Fibroblast of lung (primary cell): ENCODE measurements around the gene GPHN. TPM values are rescaled to one million over a fixed set of nuclear protein-coding genes. Genes with fewer than 3 reads are reported as not detected.

Experiments used
- DNase-seq, 2 donors: peaks; one replicate each; pipeline versions ENCODE4 v3.0.0 to v3.0.0-alpha.2; 2010; ENCODE audit warnings: low read depth in 2 of 2
- H2AFZ ChIP-seq: 2 replicates; pipeline ENCODE4 v1.5.1; 2012; ENCODE audit warnings: low read length, control low read depth, inconsistent platforms
- H3K27ac ChIP-seq: 2 replicates; pipeline ENCODE4 v1.5.1; 2011; ENCODE audit warnings: low read length, control low read depth; ENCODE audit not compliant: insufficient read depth
- H3K27me3 ChIP-seq: 2 replicates; pipeline ENCODE4 v1.5.1; 2011; ENCODE audit warnings: mild to moderate bottlenecking, low read length; ENCODE audit not compliant: control insufficient read depth, insufficient read depth
- H3K36me3 ChIP-seq: 2 replicates; pipeline ENCODE4 v1.5.1; 2011; ENCODE audit warnings: low read length; ENCODE audit not compliant: control insufficient read depth, insufficient read depth
- H3K4me1 ChIP-seq: 2 replicates; pipeline ENCODE4 v1.5.1; 2011; ENCODE audit warnings: low read length; ENCODE audit not compliant: control insufficient read depth, insufficient read depth; ENCODE audit errors: extremely low read depth
- H3K4me2 ChIP-seq: 2 replicates; pipeline ENCODE4 v1.5.1; 2011; ENCODE audit warnings: low read length, control low read depth; ENCODE audit not compliant: insufficient read depth; ENCODE audit errors: extremely low read depth
- H3K4me3 ChIP-seq, 4 experiments: fragments of 200-600 bp in 1 of 4; sonication (generic) in 1 of 4; replicated peaks in 1 of 4; 2 replicates each; pipeline ENCODE4 v1.5.1; 2011 to 2016; ENCODE audit warnings: low read length in 4 of 4, low read depth in 3 of 4, mild to moderate bottlenecking in 3 of 4, control low read depth in 2 of 4, inconsistent platforms in 1 of 4, mixed read lengths in 1 of 4; ENCODE audit not compliant: insufficient read depth in 1 of 4; ENCODE audit errors: control extremely low read depth in 1 of 4
- H3K79me2 ChIP-seq: 2 replicates; pipeline ENCODE4 v1.5.1; 2012; ENCODE audit warnings: mild to moderate bottlenecking, low read length, inconsistent platforms; ENCODE audit not compliant: control insufficient read depth, insufficient read depth
- H3K9ac ChIP-seq: 2 replicates; pipeline ENCODE4 v1.5.1; 2011; ENCODE audit warnings: mild to moderate bottlenecking, low read length, control low read depth; ENCODE audit not compliant: insufficient read depth
- H3K9me3 ChIP-seq: 2 replicates; pipeline ENCODE4 v1.5.1; 2012; ENCODE audit warnings: low read depth, low read length; ENCODE audit not compliant: control insufficient read depth, insufficient read depth
- H4K20me1 ChIP-seq: 2 replicates; pipeline ENCODE4 v1.5.1; 2011; ENCODE audit warnings: low read length; ENCODE audit not compliant: control insufficient read depth, insufficient read depth; ENCODE audit errors: extremely low read depth
- EZH2 ChIP-seq: IDR thresholded peaks from 2 replicates; pipeline ENCODE4 v1.5.1; 2012; ENCODE audit warnings: low read length, control low read depth, mild to moderate bottlenecking; ENCODE audit errors: missing control alignments
- polyA plus RNA-seq, 2 donors: library from polyadenylated mRNA; depleted of rRNA in 1 of 2; stranded (reverse) in 1 of 2; unstranded in 1 of 2; fragments of >200 nt; gene quantifications; 2 replicates each; pipeline ENCODE4 v1.2.1, GENCODE V29; 2011 to 2012; ENCODE audit warnings: missing spikeins in 1 of 2
- total RNA-seq: library from RNA; depleted of rRNA; stranded (reverse); fragments of >200 nt; gene quantifications from 2 replicates; pipeline ENCODE4 v1.2.1, GENCODE V29; 2014
- TF ChIP-seq, protein P1 (sequence below), 2 donors: IDR thresholded peaks in 1 of 2; conservative IDR thresholded peaks in 1 of 2; 1 replicate in 1 of 2; 2 replicates in 1 of 2; pipeline ENCODE4 v1.5.1; 2011 to 2012; ENCODE audit warnings: low read length in 2 of 2, control low read depth in 1 of 2, inconsistent platforms in 1 of 2, low read depth in 1 of 2, mild to moderate bottlenecking in 1 of 2

The GPHN gene
- total and polyA plus RNA-seq, 2 donors (not counting 1 experiment from before 2014, with no cell fraction given) = 8.3 to 13.9 TPM

DNA sequence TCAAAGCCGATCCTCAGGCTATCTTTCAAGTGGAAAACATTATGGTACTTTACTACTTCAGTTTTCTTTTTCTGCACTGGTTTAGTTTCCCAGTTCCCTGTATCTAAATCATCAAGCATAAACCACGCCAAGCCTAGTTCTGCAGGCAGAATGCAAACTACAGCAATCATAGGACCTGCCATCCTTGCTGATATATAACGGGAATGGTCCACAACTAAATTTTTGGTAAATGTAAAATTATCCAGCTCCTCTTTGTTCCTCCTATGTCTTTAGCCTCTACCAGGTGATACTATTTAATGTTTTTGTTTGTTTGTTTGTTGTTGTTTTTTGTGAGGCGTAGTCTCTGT, 714.0 kb downstream of the GPHN start:
- H3K4me3 ChIP-seq = no peak overlapping the region
- H2AFZ ChIP-seq = no peak overlapping the region
- no peaks in the 10 kb centered on the region for H3K79me2 ChIP-seq
- no peak overlapping the region for H3K4me2 ChIP-seq
- H3K36me3 ChIP-seq = no peaks in the 10 kb centered on the region
- no peaks in the 10 kb centered on the region for H3K9me3 ChIP-seq
- no peaks in the 10 kb centered on the region for H4K20me1 ChIP-seq
- no peaks in the 10 kb centered on the region for H3K4me1 ChIP-seq
- H3K27ac ChIP-seq = no peak overlapping the region
- H3K9ac ChIP-seq = no peak overlapping the region
- no peak for TF ChIP-seq EZH2
- TF ChIP-seq, protein P1, sequence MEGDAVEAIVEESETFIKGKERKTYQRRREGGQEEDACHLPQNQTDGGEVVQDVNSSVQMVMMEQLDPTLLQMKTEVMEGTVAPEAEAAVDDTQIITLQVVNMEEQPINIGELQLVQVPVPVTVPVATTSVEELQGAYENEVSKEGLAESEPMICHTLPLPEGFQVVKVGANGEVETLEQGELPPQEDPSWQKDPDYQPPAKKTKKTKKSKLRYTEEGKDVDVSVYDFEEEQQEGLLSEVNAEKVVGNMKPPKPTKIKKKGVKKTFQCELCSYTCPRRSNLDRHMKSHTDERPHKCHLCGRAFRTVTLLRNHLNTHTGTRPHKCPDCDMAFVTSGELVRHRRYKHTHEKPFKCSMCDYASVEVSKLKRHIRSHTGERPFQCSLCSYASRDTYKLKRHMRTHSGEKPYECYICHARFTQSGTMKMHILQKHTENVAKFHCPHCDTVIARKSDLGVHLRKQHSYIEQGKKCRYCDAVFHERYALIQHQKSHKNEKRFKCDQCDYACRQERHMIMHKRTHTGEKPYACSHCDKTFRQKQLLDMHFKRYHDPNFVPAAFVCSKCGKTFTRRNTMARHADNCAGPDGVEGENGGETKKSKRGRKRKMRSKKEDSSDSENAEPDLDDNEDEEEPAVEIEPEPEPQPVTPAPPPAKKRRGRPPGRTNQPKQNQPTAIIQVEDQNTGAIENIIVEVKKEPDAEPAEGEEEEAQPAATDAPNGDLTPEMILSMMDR (conservative IDR thresholded peaks at IDR 0.05 in 1 of 2, IDR thresholded peaks at IDR 0.05 in 1 of 2; ENCODE audit: low read depth in 1 of 2, low read length in 2 of 2) = no peak
- DNase-seq = no peak
- H3K27me3 ChIP-seq = no peaks in the 10 kb centered on the region

DNA sequence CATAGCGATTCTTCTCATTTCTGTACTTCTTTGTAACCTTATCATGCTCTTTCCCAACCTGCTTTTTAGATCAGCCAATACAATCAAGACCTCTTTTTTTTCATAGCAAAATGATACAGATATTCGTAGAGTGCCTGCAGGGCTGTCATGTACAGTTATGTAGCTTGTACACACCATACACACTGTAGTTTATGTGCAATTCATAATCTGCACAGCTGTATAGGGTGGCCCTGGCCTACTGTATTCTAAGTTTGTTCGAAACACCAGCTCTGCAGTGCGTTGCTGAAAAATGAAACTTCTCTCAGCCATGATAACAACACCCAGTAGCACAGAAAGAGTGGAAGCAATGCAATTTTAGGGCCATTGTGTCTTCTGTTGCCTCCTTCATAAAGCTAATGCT, 717.6 kb downstream of the GPHN start:
- no peaks in the 10 kb centered on the region for H4K20me1 ChIP-seq
- TF ChIP-seq, protein P1 (conservative IDR thresholded peaks at IDR 0.05 in 1 of 2, IDR thresholded peaks at IDR 0.05 in 1 of 2; ENCODE audit: low read depth in 1 of 2, low read length in 2 of 2) = no peak
- no peak for TF ChIP-seq EZH2
- H3K79me2 ChIP-seq = no peaks in the 10 kb centered on the region
- H2AFZ ChIP-seq = no peak overlapping the region
- H3K27me3 ChIP-seq = no peaks in the 10 kb centered on the region
- no peak overlapping the region for H3K4me2 ChIP-seq
- no peak overlapping the region for H3K9ac ChIP-seq
- DNase-seq = no peak
- no peak overlapping the region for H3K4me3 ChIP-seq
- no peaks in the 10 kb centered on the region for H3K36me3 ChIP-seq
- H3K9me3 ChIP-seq = no peaks in the 10 kb centered on the region
- no peaks in the 10 kb centered on the region for H3K4me1 ChIP-seq
- no peak overlapping the region for H3K27ac ChIP-seq

DNA sequence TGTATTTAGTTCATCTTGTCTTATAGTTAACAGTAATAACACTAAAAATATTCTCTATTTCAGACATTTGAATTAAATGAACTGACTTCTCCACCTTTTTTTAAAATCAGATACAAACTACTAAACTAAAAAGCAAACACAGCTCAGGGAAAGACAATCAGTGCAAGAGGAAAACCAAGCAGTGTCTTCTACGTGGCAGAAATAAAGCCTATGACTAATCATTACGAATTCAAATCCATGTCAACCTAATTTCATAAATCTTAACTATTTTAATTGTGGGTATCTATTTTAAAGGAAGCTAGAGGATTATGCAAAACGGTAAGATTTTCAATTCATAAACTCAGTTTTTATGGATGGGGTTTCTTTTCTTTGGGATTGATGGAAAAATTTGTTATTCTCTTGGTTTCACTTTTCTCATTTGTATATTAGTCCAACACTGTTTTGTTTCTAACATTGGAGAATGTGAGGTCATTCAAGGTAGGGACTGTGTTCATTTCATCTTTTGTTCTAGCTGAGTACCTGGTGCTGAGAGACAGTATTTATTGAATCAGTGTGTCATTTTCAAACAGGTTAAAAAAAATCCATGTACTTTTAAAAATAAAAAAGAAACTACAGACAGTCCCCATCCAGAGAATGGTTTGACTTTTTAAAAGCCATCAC, 720.5 kb downstream of the GPHN start:
- Histone ChIP-seq H2AFZ (peak overlapping the region; percentile 45), H3K4me2 (no peak overlapping the region), H3K79me2 (no peaks in the 10 kb centered on the region), H3K27ac (no peak overlapping the region), H3K36me3 (no peaks in the 10 kb centered on the region), H4K20me1 (no peaks in the 10 kb centered on the region), H3K9ac (no peak overlapping the region), H3K9me3 (no peaks in the 10 kb centered on the region), H3K4me3 (no peak overlapping the region), H3K27me3 (no peaks in the 10 kb centered on the region), H3K4me1 (no peaks in the 10 kb centered on the region)
- TF ChIP-seq, protein P1 (conservative IDR thresholded peaks at IDR 0.05 in 1 of 2, IDR thresholded peaks at IDR 0.05 in 1 of 2; ENCODE audit: low read depth in 1 of 2, low read length in 2 of 2) = no peak
- peak in 1 of 2 donors; percentile 39 for DNase-seq

Other genes with a start within 250 kb of the GPHN start
- gene CCDC196, start 21.8 kb upstream of the GPHN start, total RNA-seq = not detected in 2 replicates
- gene CCDC196, start 21.8 kb upstream of the GPHN start, polyA plus RNA-seq = not detected in 2 replicates